NT2/D1 (cell line): ENCODE results near the gene PDXK.

ENCODE experiments used
- YY1 ChIP-seq: IDR thresholded peaks from 2 replicates; pipeline ENCODE4 v1.6.1; 2011; ENCODE audit not compliant: insufficient read length, insufficient read depth
- ZNF274 ChIP-seq: IDR thresholded peaks from 2 replicates; pipeline ENCODE4 v1.6.1; 2011; ENCODE audit warnings: mild to moderate bottlenecking, low read depth, low read length

DNA sequence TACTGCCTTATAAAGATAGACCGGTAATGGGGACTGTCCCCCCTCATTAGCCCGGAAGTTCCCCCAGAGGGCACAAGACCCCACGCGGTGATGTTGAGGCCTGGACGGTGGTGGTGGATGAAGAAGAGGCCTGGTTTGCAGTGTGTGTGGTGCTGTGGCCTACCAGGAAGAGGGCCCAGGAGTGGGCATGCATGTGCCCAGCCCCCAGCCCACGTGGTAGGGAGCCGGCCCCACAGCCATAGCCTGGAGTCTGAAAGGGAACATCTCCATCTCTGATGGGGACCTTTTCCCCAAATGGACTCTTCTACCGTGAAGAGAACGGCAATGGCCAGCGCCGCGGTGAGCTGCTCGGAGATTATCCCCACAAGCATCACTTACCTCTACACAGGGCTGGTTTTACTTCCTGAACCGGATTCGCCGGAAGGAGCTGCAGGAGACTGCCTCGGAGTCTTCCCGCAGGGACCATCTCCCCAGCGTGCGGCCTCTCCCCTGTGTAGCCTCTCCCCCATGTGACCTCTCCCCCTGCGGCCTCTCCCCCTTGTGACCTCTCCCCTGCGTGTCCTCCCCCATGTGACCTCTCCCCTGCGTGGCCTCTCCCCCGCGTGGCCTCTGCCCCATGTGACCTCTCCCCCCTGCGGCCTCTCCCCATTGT, 91.0 kb downstream of the PDXK start:
- TF ChIP-seq YY1, result no peak
- no peak for TF ChIP-seq ZNF274
